NOMO-1 treated with DMSO at 0.1 percent for 48 hours (cell line): Measurements from ENCODE around the gene RNF10.
"Not testable (repeated sequence)": the region's sequence is repeated elsewhere in the genome, so short reads cannot be mapped to it uniquely, and the experiment has no call there.

Experiments
- DNase-seq: peaks from one replicate; lab custom pipeline; 2025; ENCODE audit not compliant: unreplicated experiment; lab: John Stamatoyannopoulos, UW

Gene RNF10

DNA sequence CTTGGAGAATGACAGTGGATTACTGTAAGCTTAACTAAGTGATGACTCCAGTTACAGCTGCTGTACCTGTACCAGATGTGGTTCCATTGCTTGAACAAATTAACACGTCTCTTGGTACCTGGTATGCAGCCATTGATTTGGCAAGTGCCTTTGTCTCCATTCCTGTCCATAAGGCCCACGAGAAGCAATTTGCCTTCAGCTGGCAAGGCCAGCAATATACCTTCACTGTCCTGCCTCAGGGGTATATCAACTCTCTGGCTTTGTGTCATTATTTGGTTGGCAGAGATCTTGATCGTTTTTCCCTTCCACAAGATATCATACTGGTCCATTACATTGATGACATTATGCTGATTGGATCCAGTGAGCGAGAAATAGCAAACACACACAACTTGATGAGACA lies 76.4 kb downstream of the RNF10 start:
- no peak for DNase-seq

DNA sequence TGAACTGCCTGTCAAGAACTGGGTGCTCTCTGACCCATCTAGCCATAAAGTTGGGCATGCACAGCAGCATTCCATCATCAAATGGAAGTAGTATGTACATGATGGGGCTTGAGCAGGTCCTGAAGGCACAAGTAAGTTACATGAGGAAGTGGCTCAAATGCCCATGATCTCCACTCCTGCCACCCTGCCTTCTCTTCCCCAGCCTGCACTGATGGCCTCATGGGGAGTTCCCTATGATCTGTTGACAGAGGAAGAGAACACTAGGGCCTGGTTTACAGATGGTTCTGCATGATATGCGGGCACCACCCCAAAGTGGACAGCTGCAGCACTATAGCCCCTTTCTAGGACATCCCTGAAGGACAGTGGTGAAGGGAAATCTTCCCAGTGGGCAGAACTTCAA lies 77.4 kb downstream of the RNF10 start:
- DNase-seq = not testable (repeated sequence)

DNA sequence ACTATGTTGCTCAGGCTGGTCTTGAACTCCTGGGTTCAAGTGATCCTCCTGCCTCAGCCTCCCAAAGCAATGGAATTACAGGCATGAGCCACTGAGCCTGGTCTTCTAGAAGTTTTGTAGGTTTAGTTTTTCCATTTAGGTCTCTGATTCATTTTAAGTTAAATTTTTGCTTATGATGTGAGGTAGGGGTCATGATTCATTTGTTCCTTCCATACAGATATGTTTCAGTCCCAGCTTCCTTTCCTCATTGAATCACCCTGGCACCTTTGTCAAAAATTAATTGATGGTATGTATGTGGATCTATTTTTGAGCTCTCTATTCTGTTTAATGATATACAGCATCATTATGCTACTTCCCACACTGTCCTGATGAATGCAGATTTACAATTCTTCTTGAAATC lies 80.7 kb downstream of the RNF10 start:
- DNase-seq = no peak

DNA sequence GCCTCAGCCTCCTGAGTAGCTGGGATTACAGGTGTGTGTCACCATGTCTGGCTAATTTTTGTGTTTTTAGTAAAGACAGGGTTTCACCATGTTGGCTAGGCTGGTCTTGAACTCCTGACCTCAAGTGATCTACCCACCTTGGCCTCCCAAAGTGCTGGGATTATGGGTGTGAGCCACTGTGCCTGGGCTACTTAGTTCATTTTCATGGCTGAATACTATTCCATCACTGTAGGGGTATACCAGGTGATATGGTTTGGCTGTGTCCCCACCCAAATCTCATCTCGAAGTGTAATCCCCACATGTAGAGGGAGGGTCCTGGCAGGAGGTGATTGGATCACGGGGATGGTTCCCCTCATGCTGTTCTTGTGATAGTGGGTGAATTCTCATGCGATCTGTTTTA lies 83.0 kb downstream of the RNF10 start:
- not testable (repeated sequence) for DNase-seq

DNA sequence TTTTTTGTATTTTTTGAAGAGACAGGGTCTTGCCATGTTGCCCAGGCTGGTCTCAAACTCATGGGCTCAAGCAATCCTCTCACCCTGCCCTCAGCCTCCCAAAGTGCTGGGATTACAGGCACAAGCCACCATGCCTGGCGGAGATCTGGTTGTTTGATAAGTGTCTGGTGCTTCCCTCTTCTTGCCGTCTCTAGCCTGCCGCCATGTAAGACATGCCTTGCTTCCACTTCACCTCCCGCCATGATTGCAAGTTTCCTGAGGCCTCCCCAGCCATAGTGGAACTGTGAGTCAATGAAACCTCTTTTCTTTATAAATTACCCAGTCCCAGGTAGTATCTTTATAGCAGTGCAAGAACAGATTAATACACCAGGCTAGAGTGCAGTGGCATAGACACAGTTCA lies 83.6 kb downstream of the RNF10 start:
- not testable (repeated sequence) for DNase-seq

DNA sequence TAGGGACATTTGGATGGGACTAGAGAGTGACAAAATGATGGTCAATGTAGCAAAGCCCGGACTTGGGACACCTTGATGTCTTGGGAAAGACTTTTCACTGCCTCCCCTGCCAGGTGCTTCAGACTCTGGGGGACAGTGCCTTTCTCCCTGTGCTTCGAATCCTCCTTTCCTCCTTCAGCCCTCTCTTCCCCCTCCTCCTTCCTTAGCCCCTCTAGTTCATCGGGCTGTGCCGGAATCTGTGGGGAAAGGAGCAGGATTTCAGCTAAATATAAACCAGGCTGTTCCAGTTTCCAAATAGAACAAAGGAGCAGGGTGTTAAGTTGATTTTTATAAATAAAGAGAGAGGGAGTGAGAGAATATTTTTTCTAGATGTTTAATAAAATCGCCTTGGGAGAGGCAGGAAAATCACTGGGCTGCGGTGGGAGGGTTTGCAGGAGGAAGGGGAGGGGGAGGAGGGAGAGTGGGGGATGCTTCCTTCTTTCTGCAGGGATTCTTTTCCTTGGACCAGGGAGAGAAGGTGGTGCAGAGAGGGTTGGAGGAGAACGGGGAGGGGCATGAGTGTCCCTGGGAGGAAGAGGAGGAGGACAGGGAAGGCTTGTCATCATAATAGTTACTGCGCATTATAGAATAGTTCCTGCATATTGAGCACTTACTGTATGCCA lies 84.9 kb downstream of the RNF10 start:
- DNase-seq = no peak

DNA sequence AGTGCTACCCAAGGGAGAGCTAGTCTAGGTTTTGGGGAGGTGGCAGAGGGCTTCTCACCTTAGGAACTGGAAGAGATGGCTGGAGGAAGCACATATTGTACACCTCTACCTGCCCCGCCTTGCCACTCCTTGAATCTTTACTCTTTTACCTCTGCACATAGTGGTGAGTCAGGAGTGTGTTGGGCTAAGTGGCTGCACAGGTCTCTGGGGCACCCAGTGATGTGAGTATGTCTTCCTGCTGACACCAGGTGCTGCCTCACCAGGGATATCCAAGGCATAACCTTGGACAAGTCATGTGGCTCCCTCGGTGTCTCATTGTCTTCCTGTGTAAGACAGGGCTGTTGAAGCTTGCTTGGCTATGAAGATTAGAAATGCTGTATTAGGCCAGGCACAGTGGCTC lies 86.5 kb downstream of the RNF10 start:
- DNase-seq = no peak

DNA sequence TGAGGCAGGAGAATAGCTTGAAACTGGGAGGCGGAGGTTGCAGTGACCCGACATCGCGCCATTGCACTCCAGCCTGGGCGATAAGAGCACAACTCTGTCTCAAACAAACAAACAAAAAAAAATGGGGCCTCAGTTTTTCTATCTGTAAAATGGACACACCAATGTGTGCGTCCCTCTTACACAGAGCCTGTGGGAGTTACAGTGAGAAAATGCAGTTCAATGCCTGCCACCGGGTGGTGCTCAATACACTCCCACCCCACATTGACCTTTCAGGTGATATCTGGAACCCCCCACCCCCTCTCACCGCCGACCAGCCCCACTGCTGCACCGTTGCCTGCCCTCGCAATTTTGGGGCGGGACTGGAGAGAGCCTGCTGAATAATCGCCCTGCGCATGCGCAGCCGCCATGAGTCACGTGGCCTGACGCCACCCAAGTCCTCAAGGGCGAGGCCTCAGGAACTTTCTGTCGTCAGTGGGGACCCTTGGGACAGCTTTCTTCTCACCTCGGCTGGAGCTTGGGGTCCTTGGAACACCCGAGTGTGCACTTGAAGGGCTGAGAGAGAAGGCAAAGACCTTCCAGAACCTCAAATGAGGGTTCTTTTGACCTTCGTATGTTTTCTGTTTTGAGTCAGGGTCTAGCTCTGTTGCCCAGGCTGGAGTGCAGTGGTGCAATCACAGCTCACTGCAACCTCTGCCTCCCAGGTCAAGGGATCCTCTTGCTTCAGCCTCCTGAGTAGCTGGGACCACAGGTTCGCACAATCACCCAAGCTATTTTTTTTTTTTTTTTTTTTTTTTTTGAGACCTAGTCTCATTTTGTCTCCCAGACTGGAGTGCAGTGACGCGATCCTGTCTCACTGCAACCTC lies 91.6 kb downstream of the RNF10 start:
- no peak for DNase-seq
